Lower leg skin (tissue), 4 donors: Measurements from ENCODE around the gene TM4SF4. TPM values are rescaled to one million over a fixed set of nuclear protein-coding genes. Genes with fewer than 3 reads are reported as not detected.

Experiments
- DNase-seq, 2 donors: peaks; one replicate each; pipeline ENCODE4 v3.0.0-alpha.2; 2019; ENCODE audit warnings: low spot score in 2 of 2
- H3K4me3 ChIP-seq: fragments of 200-600 bp; sonication (generic); 2 replicates; pipeline ENCODE4 v1.5.1; 2017; ENCODE audit warnings: mild to moderate bottlenecking, low read depth; ENCODE audit not compliant: poor library complexity, severe bottlenecking
- POLR2A ChIP-seq, 2 donors: fragments of 450-650 bp; IDR thresholded peaks; one replicate each; pipeline ENCODE4 v1.6.1; 2016 to 2017; ENCODE audit warnings: antibody characterized with exemption in 2 of 2, mild to moderate bottlenecking in 1 of 2, moderate library complexity in 1 of 2
- WGBS, 2 donors: methylation state at CpG; one replicate each; pipeline ENCODE4 v1.1.5; 2018; 5-methylcytosine and 5-hydroxymethylcytosine counted together
- intact Hi-C: fragments of 100-400 bp; cut with DNase I; formaldehyde crosslinking; loops from one replicate; pipeline ENCODE4 v1.15.0; 2023; ENCODE audit warnings: low total_unique reads
- total RNA-seq, 4 donors: library from RNA; depleted of rRNA; stranded (reverse); fragments of >200 nt; gene quantifications; one replicate each; pipeline ENCODE4 v1.1.0, GENCODE V29; 2016
- TF ChIP-seq, protein P1 (sequence below), 3 donors: fragments of 450-650 bp; IDR thresholded peaks; one replicate each; pipeline ENCODE4 v1.5.1; 2016; ENCODE audit warnings: antibody characterized with exemption in 3 of 3, mild to moderate bottlenecking in 3 of 3, moderate library complexity in 2 of 3

The TM4SF4 gene
- total RNA-seq, 4 donors from 2014 or later, result not detected

- no peak overlapping the region for H3K4me3 ChIP-seq
- TF ChIP-seq, protein P1, sequence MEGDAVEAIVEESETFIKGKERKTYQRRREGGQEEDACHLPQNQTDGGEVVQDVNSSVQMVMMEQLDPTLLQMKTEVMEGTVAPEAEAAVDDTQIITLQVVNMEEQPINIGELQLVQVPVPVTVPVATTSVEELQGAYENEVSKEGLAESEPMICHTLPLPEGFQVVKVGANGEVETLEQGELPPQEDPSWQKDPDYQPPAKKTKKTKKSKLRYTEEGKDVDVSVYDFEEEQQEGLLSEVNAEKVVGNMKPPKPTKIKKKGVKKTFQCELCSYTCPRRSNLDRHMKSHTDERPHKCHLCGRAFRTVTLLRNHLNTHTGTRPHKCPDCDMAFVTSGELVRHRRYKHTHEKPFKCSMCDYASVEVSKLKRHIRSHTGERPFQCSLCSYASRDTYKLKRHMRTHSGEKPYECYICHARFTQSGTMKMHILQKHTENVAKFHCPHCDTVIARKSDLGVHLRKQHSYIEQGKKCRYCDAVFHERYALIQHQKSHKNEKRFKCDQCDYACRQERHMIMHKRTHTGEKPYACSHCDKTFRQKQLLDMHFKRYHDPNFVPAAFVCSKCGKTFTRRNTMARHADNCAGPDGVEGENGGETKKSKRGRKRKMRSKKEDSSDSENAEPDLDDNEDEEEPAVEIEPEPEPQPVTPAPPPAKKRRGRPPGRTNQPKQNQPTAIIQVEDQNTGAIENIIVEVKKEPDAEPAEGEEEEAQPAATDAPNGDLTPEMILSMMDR (IDR thresholded peaks at IDR 0.05), result no peak
- TF ChIP-seq POLR2A (IDR thresholded peaks at IDR 0.05), result no peak
- 56 to 64% methylated on average over 13 of the region's 13 CpGs for WGBS, 2 donors
- intact Hi-C loops, result no loop called here
- DNase-seq, result no peak
Observed at GRCh38 chr3:149547954-149548668, 73.6 kb downstream of the TM4SF4 start.

- DNase-seq, result no peak
- 85 to 86% methylated on average over 4 of the region's 4 CpGs for WGBS, 2 donors
- intact Hi-C loops, result no loop called here
- H3K4me3 ChIP-seq, result no peak overlapping the region
- TF ChIP-seq, protein P1 (IDR thresholded peaks at IDR 0.05), result no peak
- TF ChIP-seq POLR2A (IDR thresholded peaks at IDR 0.05), result no peak
Observed at GRCh38 chr3:149548669-149549065, 74.2 kb downstream of the TM4SF4 start.

DNA sequence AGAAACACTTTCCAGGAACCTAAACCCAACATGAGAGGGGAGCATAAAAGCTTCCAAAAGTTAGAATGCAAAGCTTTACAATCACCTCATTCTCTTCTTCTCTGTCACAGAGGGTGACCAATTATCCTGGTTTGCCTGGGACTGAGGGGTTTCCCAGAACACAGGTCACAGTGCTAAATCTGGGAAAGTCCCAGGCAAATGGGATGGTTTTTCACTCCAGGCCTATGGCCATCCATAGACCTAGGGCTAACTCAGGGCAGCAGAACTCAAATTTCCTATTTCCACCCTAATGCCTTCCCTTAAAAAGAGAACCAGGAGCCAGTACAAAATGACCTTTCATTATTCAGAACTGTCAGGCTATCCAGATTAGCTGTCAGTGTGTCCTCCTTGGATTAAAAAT, 77.0 kb downstream of the TM4SF4 start:
- intact Hi-C loops, result no loop called here
- H3K4me3 ChIP-seq, result no peak overlapping the region
- DNase-seq, result no peak
- TF ChIP-seq, protein P1 (IDR thresholded peaks at IDR 0.05), result no peak
- no peak for TF ChIP-seq POLR2A (IDR thresholded peaks at IDR 0.05)

GRCh38 chr3:149552700-149553099, 78.2 kb downstream of the TM4SF4 start:
- intact Hi-C loops, result no loop called here
- 82 to 87% methylated on average over 2 of the region's 2 CpGs for WGBS, 2 donors
- H3K4me3 ChIP-seq, result no peak overlapping the region
- TF ChIP-seq, protein P1 (IDR thresholded peaks at IDR 0.05), result no peak
- TF ChIP-seq POLR2A (IDR thresholded peaks at IDR 0.05), result no peak
- DNase-seq, result no peak

Other genes starting within 250 kb of the TM4SF4 start
- 1 to 10 TPM; 1.3 to 4.9 (median 3.0) TPM for gene TM4SF18, start 141.1 kb upstream of the TM4SF4 start, total RNA-seq
- gene TM4SF1, start 97.0 kb upstream of the TM4SF4 start, total RNA-seq, result 100 to 1,000 TPM in 1 of 4 donors, 10 to 100 TPM in 3; 24.5 to 131 (median 51.0) TPM
- 10 to 100 TPM; 52.4 to 78.1 (median 56.1) TPM for gene WWTR1, start 183.3 kb downstream of the TM4SF4 start, total RNA-seq